Thoracic aorta (tissue), 2 donors: ENCODE measurements around the gene ERP44. TPM values are rescaled to one million over a fixed set of nuclear protein-coding genes. Genes with fewer than 3 reads are reported as not detected.
A peak's percentile ranks its signal among the peaks of the same experiment; 100 is the strongest.

Experiments used
- ATAC-seq: fragments of 150-250 bp; one replicate; pipeline ENCODE4 v1.8.0; 2017; ENCODE audit warnings: low read depth; ENCODE audit not compliant: insufficient number of reproducible peaks, low FRiP score
- DNase-seq: peaks from one replicate; pipeline ENCODE4 v3.0.0-alpha.2; 2020; ENCODE audit warnings: low spot score
- H3K27ac ChIP-seq, 2 donors: fragments of 200-600 bp; sonication (generic); 1 replicate in 1 of 2; 2 replicates in 1 of 2; pipeline ENCODE4 v1.5.1; 2016; ENCODE audit warnings: mild to moderate bottlenecking in 2 of 2, moderate library complexity in 2 of 2
- H3K27me3 ChIP-seq: fragments of 200-600 bp; sonication (generic); replicated peaks from 2 replicates; pipeline ENCODE4 v1.6.0; 2016; ENCODE audit warnings: mild to moderate bottlenecking; ENCODE audit not compliant: insufficient read depth
- H3K36me3 ChIP-seq: fragments of 200-600 bp; sonication (generic); one replicate; pipeline ENCODE4 v1.5.1; 2016
- H3K4me1 ChIP-seq, 2 donors: fragments of 200-600 bp; sonication (generic); 1 replicate in 1 of 2; 2 replicates in 1 of 2; pipeline versions ENCODE4 v1.5.1 to v1.6.0; 2016; ENCODE audit warnings: low read depth in 2 of 2, mild to moderate bottlenecking in 1 of 2; ENCODE audit not compliant: control insufficient read depth in 1 of 2
- H3K4me3 ChIP-seq: fragments of 200-600 bp; sonication (generic); 2 replicates; pipeline ENCODE4 v1.5.1; 2016; ENCODE audit warnings: mild to moderate bottlenecking
- H3K9me3 ChIP-seq: fragments of 200-600 bp; sonication (generic); 2 replicates; pipeline ENCODE4 v1.5.1; 2016
- total RNA-seq, 2 donors: library from RNA; depleted of rRNA; stranded (reverse); fragments of >200 nt; gene quantifications; one replicate each; pipeline versions ENCODE4 v1.1.0 to v1.2.3, GENCODE V29; 2016
- TF ChIP-seq, protein P1 (sequence below): fragments of 200-600 bp; sonication (generic); IDR thresholded peaks from one replicate; pipeline ENCODE4 v1.5.1; 2019; ENCODE audit warnings: antibody characterized with exemption

ERP44 gene
- total RNA-seq, 2 donors from 2014 or later = 13.8 to 17.6 TPM

GRCh38 chr9:100033877-100034551 lies 64.8 kb downstream of the ERP44 start:
- H3K4me3 ChIP-seq = no peak overlapping the region
- no peak overlapping the region for H3K27ac ChIP-seq
- H3K4me1 ChIP-seq = peaks cover 4 to 5% of the 10 kb centered on the region in 2 donors
- no peaks in the 10 kb centered on the region for H3K9me3 ChIP-seq
- no peak for ATAC-seq
- no peaks in the 10 kb centered on the region for H3K27me3 ChIP-seq
- no peaks in the 10 kb centered on the region for H3K36me3 ChIP-seq
- TF ChIP-seq, protein P1, sequence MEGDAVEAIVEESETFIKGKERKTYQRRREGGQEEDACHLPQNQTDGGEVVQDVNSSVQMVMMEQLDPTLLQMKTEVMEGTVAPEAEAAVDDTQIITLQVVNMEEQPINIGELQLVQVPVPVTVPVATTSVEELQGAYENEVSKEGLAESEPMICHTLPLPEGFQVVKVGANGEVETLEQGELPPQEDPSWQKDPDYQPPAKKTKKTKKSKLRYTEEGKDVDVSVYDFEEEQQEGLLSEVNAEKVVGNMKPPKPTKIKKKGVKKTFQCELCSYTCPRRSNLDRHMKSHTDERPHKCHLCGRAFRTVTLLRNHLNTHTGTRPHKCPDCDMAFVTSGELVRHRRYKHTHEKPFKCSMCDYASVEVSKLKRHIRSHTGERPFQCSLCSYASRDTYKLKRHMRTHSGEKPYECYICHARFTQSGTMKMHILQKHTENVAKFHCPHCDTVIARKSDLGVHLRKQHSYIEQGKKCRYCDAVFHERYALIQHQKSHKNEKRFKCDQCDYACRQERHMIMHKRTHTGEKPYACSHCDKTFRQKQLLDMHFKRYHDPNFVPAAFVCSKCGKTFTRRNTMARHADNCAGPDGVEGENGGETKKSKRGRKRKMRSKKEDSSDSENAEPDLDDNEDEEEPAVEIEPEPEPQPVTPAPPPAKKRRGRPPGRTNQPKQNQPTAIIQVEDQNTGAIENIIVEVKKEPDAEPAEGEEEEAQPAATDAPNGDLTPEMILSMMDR = no peak
- no peak for DNase-seq

DNA sequence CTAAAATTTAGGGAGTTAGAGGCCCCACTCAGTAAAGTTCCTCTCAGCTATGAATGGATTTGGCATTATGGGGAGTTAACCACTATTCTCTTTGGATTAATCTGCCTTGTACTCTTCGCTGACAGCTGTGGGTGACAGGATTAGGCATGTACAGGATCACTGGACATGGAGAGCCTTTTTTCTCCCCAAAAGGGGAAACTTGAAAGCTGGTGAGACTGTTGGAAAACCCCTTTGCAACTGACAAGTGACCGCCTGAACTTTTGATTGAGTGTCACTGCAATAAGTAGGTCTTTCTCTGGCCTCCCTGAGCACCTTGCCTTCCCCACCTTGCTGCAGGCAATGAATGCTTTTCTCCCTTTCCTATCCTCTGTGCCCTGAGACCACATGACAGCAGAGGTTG lies 68.3 kb downstream of the ERP44 start:
- TF ChIP-seq, protein P1 = no peak
- no peak for ATAC-seq
- H3K9me3 ChIP-seq = no peaks in the 10 kb centered on the region
- H3K4me1 ChIP-seq = peaks cover 4 to 5% of the 10 kb centered on the region in 2 donors
- DNase-seq = no peak
- no peaks in the 10 kb centered on the region for H3K27me3 ChIP-seq
- no peak overlapping the region for H3K4me3 ChIP-seq
- no peaks in the 10 kb centered on the region for H3K36me3 ChIP-seq
- H3K27ac ChIP-seq = no peak overlapping the region

- H3K4me3 ChIP-seq = no peak overlapping the region
- H3K4me1 ChIP-seq = peaks cover 4 to 5% of the 10 kb centered on the region in 2 donors
- H3K27ac ChIP-seq = no peak overlapping the region
- H3K36me3 ChIP-seq = no peaks in the 10 kb centered on the region
- DNase-seq (no peak), ATAC-seq (no peak)
- no peaks in the 10 kb centered on the region for H3K27me3 ChIP-seq
- TF ChIP-seq, protein P1 = no peak
- H3K9me3 ChIP-seq = no peaks in the 10 kb centered on the region
Observed at GRCh38 chr9:100029251-100029650, 69.5 kb downstream of the ERP44 start.

- ATAC-seq (no peak), DNase-seq (peak; percentile 10)
- Histone ChIP-seq H3K27me3 (no peaks in the 10 kb centered on the region), H3K4me1 (peaks cover 4 to 5% of the 10 kb centered on the region in 2 donors), H3K4me3 (no peak overlapping the region), H3K36me3 (no peaks in the 10 kb centered on the region), H3K27ac (no peak overlapping the region), H3K9me3 (no peaks in the 10 kb centered on the region)
- TF ChIP-seq, protein P1 = peak; percentile 85
Observed at GRCh38 chr9:100028201-100028784, 70.5 kb downstream of the ERP44 start.

- H3K27ac ChIP-seq = no peak overlapping the region
- TF ChIP-seq, protein P1 = no peak
- ATAC-seq = no peak
- H3K4me1 ChIP-seq = peaks cover 4 to 5% of the 10 kb centered on the region in 2 donors
- H3K4me3 ChIP-seq = no peak overlapping the region
- no peak for DNase-seq
- H3K9me3 ChIP-seq = no peaks in the 10 kb centered on the region
- H3K27me3 ChIP-seq = no peaks in the 10 kb centered on the region
- H3K36me3 ChIP-seq = no peaks in the 10 kb centered on the region
Observed at GRCh38 chr9:100027543-100027942, 71.3 kb downstream of the ERP44 start.
